ENCODE results near the gene LPP.

DNA sequence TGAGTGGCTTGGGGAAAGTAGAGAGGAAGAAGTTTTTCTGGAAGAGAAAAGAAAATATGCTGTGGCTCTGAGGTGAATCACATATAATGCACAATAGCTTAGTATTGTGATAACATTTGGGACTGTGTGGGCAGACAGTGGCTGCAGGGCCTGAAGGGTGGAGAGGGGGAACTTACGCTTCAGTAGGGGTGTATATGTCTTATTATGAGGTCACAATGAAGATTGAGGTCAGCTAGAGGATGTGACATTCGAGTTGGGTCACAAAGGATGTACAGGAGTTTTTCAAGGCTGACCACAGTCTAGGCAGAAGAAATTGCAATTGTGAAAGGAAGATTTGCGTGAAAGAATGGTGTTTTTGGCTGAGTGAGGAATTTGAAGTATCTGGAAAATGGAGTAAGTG, 414.8 kb downstream of the LPP start:
- no peak for TF ChIP-seq POLR2A (IDR thresholded peaks at IDR 0.05)
- TF ChIP-seq, protein P1, sequence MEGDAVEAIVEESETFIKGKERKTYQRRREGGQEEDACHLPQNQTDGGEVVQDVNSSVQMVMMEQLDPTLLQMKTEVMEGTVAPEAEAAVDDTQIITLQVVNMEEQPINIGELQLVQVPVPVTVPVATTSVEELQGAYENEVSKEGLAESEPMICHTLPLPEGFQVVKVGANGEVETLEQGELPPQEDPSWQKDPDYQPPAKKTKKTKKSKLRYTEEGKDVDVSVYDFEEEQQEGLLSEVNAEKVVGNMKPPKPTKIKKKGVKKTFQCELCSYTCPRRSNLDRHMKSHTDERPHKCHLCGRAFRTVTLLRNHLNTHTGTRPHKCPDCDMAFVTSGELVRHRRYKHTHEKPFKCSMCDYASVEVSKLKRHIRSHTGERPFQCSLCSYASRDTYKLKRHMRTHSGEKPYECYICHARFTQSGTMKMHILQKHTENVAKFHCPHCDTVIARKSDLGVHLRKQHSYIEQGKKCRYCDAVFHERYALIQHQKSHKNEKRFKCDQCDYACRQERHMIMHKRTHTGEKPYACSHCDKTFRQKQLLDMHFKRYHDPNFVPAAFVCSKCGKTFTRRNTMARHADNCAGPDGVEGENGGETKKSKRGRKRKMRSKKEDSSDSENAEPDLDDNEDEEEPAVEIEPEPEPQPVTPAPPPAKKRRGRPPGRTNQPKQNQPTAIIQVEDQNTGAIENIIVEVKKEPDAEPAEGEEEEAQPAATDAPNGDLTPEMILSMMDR (IDR thresholded peaks at IDR 0.05 in 4 of 5, conservative IDR thresholded peaks at IDR 0.05 in 1 of 5) = no peak

Data from gastrocnemius medialis (tissue), 4 donors.